NCI-H1694 (cell line): Measurements from ENCODE around the gene SEPTIN7.
"Not testable (repeated sequence)": the region's sequence is repeated elsewhere in the genome, so short reads cannot be mapped to it uniquely, and the experiment has no call there.

Experiments
- DNase-seq: peaks from one replicate; lab custom pipeline; 2025; lab: John Stamatoyannopoulos, UW

Gene SEPTIN7

DNA sequence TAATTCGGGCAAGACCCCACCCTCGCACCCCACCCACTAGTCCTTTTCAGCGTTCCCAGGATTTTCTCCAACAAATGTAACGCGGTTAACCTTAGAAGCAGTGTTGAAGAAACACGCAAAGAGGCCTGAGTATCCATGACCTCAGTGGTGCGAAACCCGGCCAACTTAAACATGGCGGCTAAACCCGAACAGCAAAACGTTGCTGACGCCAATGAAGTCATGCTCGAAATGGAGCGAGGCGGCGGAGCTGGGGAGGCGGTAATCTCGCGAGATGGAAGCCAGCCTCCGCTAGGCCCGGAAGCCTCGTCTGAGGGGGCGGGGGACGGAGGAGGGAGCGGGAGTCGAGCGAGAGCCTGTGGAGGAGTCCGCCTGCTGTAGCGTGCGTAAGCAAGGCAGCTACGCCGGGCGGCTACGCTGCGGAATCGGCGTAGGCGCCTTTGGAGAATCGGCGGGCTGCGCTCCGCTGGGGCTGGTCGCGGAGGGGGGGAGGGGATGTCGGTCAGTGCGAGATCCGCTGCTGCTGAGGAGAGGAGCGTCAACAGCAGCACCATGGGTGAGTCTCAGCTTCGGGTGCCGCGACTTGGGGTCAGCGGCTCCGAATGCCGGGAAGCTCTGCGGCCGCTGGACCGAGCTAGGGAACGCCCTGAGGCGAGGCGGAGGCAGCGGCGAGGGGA is at the start of gene SEPTIN7:
TSS of gene SEPTIN7 (plus strand) at position 340 of the 674 bp plus-strand sequence. CDS start at position 493, 153 bp downstream.
- DNase-seq: peak; percentile 95

DNA sequence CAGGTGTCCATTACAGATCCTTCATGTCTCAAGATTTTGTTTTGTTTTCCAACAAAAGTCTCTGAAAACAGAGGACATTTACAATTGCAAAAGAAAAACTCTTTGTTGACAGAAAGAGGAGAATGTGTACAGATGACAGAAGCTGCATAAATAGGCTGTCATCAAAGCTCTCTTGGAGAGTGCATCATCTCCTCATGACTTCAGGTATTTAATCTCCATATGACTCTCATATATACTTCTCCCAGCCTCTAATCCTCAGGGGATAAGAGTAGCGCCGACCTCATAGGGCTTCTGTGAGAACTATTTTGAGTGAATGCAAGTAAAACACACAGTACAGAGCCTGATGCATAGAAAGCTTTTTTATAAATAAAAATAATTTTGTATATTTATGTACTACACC is 48.1 kb upstream of the SEPTIN7 start:
- DNase-seq: no peak

DNA sequence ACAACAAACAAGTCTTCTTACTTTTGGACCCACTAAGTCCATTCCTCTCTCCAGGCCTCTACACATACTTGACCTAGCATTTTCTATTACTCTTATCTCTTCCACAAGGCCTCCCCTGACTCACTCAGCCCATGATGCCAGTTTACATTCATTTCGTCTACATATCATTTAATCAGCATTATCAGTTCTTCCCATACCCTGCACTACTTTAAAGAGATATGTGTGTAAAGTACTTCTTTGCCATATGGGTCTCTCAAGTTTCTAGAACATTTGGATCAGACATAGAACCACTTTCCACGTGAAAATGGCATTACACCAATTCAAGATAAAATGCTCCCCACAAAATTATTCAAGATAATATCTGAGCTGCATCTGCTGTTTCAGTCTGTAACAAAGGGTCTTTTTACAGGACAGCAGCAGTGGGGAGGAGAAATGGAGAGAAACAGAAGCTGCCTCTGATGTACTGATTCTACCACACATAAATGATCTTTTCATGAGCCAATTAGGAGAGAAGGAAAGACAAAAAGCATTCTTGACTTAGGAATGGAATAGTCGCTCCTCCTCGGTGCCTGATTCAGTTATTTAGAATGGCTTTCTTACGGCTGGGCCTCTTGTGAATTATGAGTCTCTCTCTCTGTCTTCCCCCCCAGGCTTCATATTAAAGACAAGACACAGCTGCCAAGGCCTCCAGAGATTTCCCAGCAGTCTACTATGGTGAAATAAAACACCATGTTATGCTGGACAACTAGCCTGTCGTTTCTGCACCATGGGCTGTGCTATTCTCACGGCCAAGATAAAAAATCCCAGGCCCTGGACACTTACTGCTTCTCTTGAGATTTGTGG is 46.9 kb upstream of the SEPTIN7 start:
- no peak for DNase-seq

DNA sequence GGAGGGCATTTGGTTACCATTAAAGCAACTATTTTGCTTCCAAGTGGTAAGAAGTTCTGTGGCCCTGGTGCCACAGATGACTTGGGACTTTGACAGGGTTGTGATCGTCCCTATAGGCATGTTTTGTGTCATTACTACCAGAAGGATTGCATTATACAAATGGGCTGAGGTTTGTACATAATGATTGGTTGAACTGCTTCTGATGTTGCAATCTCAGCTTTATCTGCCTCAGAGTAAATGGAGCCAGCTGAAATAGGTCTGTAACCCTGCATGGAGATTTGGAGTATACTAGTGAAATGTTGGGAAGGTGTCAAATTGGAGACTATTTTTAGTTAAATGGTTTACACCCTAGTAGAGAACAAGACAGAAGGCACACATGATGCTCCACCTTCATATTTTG is 46.1 kb upstream of the SEPTIN7 start:
- DNase-seq: no peak

DNA sequence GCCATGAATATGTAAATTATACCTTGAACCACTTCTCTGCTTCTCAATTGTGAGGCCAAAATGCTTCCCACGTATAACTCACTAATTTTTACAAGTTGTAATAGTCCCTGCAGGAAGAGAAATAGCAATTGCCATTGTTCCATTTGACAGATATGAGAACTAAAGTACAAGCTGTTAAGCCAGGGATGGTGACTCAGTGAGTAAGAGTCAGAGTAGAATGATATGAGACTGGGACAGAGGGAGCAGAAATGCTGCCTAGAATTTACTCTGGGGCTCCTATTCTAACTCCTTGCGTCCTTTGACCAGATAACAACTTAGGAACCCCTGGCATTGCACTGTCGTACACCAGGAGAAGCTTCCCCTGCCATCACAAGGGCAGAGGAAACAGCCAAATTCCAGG is 45.1 kb upstream of the SEPTIN7 start:
- no peak for DNase-seq

DNA sequence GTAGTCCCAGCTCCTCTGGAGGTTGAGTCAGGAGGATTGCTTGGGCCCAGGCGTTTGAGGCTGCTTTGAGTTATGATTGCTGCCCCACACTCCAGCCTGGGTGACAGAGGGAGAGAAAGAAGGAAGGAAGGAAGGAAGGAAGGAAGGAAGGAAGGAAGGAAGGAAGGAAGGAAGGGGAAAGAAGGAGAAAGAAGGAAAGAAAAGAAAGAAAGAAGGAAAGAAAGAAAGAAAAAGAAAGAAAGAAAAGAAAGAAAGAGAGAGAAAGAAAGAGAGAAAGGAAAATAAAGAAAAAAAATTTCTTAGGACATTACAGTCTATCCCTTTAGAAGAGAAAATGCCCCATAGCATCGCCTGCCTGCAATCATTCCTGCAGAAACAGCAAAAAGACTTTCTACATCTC is 44.4 kb upstream of the SEPTIN7 start:
- not testable (repeated sequence) for DNase-seq

DNA sequence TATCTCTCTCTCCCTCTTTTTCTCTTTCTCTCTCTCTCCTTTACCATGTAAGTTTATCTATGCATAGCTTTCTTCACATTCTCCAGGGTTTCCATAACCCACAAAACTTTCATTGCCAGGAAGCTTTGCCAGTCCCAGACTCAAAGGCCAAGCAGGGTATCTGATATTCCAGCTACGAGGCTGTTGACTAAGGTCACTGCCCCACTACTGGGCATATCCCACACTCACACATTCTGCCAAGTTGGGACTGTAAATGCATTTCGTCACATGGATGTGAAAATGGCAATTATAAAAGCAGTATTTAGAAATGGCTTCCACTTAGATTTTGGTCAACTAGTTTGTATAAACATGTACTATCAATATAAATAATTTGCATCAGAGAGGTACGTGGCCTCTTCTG is 43.3 kb upstream of the SEPTIN7 start:
- no peak for DNase-seq

DNA sequence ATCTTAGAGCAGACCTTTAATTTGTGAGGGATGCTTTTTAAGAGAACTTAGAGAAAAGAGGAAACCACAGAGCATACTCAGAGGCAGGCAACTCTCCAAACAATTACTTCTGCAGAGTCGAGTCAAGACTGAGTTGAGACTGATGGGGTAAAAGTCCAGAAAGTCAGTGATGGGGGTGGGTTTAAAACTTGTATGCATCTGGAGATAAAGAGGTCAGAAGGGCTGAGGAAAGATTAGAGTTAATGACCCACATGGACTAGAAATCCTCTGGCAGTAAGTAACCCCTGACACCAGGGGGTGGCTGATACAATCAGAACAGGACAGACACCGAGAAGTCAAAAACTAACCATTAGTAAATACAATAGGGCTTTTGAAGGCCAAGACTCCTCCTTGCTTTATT is 42.4 kb upstream of the SEPTIN7 start:
- DNase-seq: no peak

DNA sequence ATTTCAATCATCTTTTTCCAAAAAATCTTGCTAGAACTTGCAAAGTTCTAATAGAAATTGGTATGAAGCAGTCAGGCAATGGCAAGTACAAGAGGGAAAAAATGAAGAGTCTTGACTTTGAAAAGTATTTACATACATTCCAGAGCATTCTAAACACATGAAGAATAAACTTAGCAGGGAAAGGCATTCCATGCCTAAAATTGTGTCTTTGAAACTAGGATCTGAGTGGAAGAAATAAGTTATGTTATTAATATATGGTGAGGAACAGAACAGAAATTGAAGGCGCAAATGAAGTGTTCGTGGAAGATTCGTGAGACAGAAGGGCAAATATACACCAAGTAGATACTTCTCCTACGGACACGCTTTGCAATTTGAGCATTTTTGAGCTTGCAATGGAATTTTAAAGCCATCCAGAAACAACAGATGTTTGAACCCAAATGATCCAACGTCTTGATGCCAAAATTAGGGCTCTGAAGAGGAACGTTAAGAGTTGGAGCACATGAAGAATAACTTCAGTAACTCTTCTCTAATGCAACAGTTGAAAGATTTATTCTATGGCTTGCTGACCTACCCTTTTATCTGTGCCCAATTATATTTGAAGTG is 40.6 kb upstream of the SEPTIN7 start:
- DNase-seq: no peak

DNA sequence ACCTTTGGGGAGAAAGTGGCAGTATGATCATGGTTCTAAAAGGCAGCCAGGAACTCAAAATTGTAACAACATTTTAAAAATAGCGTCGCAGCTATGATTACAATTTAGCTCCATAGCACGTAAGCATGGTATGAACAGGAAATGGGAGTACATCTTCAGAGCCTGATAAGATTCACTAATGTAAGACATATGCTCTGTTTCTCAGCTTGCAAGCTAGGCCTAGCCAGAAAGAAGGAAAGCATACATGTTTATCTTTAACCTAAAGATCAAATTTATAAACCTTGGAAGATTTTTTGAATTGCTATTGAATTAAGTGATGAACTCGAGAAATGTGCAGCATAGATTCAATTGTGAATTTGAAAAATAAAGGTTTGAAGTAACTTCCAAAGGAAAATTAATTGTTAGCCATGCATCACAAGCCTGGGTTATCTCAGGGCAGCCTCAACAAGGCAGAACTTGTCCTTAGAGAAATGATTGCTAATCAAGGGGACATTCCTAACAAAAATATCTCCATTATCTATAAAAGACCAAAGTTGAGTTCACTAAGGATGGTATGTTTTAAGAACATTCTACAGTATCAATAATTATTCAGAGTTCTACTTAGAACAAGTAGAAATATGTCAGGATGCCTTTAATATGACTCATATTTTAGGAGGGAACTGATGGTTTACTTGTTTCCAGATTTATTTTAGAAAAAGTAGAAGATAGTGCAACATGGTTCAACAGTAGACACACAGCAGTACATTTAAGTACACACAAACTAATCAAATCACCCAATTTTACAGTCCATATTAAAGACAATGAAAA is 38.8 kb upstream of the SEPTIN7 start:
- no peak for DNase-seq

DNA sequence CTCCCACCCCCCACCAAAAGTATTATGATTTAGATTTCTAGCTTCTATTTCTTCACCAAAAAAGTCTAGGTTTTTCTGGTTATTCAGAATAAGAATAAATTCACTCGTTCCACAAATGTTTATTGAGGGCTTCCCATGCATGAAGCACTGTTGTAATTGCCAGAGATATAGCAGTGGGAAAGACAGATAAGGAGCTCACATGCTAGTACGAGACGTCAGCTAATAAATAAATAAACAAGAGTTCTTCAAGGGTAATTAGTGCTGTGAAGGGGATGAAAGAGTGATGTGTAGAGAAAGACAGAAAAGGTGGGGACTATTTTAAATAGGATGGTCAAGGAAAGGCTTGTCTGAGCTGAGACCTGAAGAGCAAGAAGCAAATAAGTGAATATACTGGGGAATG is 38.1 kb upstream of the SEPTIN7 start:
- no peak for DNase-seq

DNA sequence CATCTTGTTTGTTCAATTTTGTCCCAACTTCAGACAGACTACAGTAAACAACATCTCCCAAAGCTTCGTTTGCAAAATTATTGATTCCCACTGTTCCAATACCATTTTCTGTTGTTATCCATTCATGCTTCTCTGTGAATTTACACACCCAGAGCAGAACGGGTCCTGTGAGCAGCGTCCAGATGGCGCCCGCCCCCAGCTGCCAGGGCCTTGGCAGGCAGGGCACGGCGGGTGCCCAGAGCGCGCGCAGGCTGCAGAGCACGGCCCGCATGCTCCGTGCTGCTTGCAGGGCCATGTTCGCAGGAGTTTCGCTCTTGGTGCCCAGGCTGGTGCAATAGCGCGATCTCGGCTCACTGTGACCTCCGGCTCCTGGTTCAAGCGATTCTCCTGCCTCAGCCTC is 32.5 kb upstream of the SEPTIN7 start:
- DNase-seq: no peak

DNA sequence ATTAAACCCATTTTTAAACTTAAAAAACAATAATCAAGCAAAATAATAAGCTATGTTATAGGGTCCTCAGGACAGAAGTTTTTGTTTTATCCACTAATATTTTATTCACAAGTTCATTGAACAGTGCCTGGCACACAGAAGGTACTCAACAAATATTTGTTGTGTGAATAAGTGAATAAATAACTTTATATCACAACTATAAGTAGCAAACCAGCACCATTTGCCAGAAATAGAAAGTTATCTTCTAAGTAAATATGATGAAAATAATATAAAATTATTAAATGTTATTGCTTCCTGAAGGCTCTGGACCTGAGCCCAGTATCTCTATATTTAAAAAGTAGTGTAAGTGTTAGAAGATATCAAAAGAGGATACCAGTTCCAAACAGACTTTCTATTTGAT is 29.1 kb upstream of the SEPTIN7 start:
- DNase-seq: no peak

DNA sequence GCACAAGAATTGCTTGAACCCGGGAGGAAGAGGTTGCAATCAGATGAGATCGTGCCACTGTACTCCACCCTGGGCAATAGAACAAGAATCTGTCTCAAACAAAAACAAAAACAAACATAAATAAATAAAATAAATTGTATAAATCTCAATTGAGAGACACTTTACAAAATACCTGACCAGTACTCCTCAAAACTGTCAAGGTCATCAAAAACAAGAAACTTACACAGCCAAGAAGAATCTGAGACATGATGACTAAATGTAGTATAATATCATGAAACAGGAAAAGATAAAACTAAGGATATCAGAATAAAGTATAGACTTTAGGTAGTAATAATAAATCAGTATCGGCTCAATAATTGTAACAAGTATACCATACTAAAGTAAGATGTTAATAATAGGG is 26.9 kb upstream of the SEPTIN7 start:
- no peak for DNase-seq

DNA sequence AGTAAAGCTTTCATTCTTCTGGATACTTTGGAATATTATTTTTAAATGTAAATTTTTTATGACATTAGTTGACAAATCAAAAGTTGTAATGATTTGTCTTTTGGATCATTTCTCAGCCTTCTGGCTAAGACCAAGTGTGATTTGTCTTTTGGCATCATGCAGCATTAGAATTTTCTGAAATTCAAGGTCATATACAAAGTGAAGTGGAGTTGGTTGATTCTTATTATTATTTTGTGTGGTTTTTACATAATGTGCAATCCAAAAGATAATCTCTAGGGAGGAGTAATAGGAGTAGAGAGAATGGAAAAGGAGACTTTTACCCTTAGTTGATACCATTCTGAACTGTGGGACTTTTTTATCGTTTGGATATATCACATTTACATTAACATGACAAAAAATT is 24.2 kb upstream of the SEPTIN7 start:
- no peak for DNase-seq

DNA sequence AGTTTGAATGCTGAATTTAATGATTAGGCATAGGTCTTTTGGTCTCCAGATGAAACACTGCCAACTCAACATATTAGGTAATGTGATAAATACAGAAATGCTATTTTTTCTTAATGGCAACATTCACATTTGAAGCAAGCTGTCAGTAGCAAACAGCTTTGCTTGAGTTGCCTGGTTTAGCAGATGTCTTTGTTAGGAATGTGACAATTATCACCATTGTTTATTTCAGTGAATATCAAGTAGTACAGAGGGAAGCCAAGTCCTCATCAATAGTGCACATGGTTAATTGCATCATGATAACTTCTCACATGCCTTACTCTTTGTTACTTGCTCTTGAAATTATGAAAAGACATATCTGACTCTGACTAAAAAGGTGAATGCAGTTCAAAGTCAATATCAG is 23.7 kb upstream of the SEPTIN7 start:
- peak; percentile 17 for DNase-seq

DNA sequence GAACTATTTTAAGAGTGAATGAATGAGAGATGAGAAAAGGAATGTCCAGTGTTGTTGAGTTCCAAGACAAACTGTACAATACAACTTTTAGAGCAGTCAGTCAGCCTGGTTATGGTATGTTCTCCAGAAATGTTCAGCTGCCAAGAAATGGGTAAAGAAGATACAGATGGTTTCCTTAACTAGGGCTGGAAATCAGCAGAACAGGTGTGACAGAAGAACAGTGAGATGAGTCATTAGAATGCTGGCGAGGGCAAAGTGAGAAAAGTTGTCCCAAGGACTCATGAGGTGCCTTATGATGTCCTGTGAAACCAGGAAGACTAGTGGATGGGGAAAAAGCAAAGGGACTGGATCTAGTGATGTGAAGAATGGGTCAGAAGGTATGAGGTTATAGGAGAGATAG is 20.8 kb upstream of the SEPTIN7 start:
- no peak for DNase-seq

DNA sequence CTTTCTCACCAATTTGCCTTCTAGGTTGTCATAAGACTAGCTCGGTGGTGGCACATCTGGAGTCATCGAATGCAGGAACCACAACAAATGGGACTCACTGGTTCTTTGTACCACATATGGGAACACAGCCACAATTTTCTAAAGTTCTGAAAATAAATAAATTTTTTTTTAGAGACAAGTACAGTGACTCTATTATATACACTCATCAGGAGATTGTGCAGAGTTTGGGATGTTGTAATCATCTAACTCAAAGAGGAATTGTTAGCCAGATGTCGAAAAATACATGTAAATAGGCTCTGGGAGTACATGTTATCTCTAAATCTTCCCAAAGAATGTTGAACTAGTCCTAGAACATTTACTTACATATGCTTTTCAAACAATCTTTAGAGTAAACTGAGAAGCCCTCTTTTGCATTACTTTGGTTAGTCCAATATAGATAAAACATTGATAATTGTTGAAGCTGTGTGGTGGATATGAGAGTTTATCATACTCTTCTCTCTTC is 19.6 kb upstream of the SEPTIN7 start:
- DNase-seq: no peak

DNA sequence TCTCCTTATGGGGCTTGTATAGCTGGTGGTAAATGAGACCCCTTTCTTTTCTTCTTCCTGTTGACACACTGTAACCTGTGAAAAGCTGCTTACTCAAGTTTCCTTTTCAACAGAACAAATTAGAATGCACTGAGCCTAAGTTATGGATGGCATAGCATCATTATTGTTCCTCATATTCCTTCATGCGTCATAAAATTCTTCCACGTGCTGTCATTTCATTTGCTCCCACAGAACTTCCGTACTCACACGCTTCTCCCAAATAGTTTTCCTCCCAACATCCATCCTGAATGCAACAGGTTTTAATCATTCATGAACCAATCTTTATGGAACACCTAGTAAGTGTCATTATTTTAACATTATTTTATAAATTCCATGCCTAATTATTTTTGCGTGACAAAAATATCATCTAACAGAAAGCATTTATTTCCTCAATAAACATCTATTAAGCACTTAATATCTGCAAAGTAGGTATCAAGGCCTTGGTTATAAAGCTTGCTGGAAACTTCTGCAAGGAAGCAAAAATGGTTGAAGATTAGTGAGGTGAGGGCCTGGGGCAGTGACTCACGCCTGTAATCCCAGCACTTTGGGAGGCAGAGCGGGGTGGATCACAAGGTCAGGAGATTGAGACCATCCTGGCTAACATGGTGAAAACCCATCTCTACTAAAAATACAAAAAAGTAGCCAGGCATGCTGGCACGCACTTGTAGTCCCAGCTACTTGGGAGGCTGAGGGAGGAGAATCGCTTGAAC is 18.9 kb upstream of the SEPTIN7 start:
- DNase-seq: no peak

DNA sequence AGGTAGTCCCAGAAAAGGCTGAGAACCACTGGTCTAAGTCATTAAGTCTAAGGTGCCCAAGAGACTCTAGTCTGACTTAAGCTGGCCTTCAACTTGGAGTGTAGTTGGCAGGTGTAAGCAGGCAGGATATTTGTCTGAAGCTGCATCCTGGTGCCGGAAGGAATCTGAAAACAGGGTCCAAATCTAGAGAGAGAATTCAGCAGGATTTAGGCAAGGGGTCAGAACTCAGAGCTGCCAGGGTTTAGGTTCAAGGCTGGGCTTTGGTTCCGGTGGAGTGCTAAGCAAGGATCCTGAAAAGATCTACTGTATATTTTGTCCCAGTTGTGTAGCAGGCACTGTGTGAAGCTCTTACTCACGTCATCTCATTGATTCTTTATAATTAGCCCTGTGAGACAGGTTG is 16.5 kb upstream of the SEPTIN7 start:
- no peak for DNase-seq

DNA sequence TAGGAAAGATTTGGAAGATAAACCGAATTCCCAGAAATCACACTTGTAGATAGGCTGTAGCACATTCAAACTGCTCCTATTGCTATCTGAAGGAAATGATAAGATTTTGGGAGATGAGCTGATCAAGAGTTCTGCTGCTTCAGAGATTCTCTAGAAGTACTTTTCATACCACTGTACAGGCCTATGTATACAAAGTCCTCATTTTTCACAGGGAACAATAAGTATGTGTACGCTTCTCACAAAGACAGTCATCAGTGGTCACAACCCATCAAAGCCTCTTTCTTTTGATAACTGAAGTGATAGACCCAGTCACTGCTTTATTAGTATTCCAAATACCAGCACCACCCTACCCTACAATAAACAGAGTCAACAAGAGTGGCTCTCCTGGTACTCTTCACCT is 15.6 kb upstream of the SEPTIN7 start:
- no peak for DNase-seq
